T-helper 1 cell treated with Interleukin-12 subunit alpha and Interleukin-12 subunit beta and Interleukin-4 antibody, amounts not matched to agents 30 μg/mL and 1 μg/mL, for 36 hours (primary cell): ENCODE results near the gene MSI2.
A peak's percentile ranks its signal among the peaks of the same experiment; 100 is the strongest.

Experiments
- H3K27ac Mint-ChIP-seq: one replicate; pipeline ENCODE4 v1.8.0; 2021; ENCODE audit warnings: mild to moderate bottlenecking, mixed read lengths
- H3K27me3 Mint-ChIP-seq: one replicate; pipeline ENCODE4 v1.8.0; 2021; ENCODE audit warnings: low read depth, mixed read lengths
- H3K36me3 Mint-ChIP-seq: one replicate; pipeline ENCODE4 v1.8.0; 2021; ENCODE audit warnings: low read depth, mixed read lengths
- H3K4me1 Mint-ChIP-seq: one replicate; pipeline ENCODE4 v1.8.0; 2021; ENCODE audit warnings: low read depth, mixed read lengths
- H3K4me3 Mint-ChIP-seq: one replicate; pipeline ENCODE4 v1.8.0; 2021; ENCODE audit warnings: mild to moderate bottlenecking, moderate library complexity, mixed read lengths
- H3K9me3 Mint-ChIP-seq: one replicate; pipeline ENCODE4 v1.8.0; 2021; ENCODE audit warnings: mixed read lengths

Gene MSI2

DNA sequence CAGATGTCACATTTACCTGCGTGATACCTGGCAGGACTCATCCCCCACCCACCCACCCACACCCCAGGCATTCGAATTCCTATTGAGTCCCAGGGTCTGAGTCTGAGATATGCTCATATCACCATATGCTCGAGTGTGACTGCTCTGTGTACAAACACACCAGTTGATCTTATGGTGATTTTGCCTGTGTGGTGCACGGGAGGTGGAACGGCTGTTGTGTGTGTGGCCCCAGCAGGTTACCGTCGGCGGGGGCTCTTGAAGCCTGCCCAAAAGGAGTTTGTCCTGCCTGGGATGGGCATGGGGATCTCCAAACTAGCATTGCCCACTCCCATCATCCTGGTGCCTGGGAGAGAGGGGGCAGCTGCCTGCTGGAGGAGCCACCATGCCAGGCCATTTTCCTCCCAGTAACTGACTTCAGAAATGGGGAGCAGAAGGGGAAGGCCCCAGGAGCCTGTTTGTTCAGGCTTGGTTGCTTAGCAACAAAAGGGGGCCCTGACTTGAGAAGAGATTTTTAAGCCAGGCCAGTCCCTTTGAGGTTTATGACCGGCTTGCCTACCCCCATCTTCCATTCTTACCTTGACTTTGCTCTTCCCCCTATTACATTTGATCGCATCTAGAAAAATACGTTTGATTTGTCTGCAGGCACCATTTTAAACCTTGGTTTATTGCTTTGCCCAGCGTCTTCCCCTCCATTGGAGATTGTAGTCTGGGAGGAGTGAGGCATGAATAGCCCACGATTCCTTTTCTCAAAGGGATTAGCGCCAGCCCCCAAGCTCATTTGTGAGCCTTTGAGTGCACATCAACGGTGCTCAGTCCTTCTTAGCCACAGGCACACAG is 271.1 kb downstream of the MSI2 start:
- Mint-ChIP-seq H3K27ac (no peak overlapping the region), H3K4me3 (no peak overlapping the region)

DNA sequence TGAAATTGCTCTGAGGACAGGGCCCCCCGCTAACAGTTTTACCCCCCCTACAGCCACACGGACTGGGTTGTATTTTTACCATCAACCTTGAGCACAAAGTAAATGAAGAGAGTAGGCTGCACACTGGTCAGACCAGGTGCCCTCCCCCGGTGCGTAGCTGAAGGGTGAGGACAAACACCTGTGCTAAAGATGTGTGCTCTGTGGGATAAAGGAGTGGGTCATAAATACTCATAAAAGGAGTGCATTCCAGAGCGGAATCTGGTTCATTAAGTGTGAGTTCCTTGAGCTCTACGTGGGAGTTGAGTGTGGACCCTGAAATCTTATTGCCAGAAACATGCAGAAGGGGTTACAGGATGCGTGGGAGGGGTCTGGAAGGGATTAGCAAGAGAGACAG is 271.7 kb downstream of the MSI2 start:
- Mint-ChIP-seq H3K36me3 (peaks cover 13% of the 10 kb centered on the region), H3K4me1 (peaks cover 30% of the 10 kb centered on the region), H3K27me3 (no peaks in the 10 kb centered on the region), H3K4me3 (no peak overlapping the region), H3K27ac (no peak overlapping the region), H3K9me3 (no peaks in the 10 kb centered on the region)

More for the DNA sequence above, 271.1 kb downstream of the MSI2 start:
- Mint-ChIP-seq H3K4me1 (peaks cover 30% of the 10 kb centered on the region), H3K9me3 (no peaks in the 10 kb centered on the region), H3K27me3 (no peaks in the 10 kb centered on the region), H3K36me3 (peaks cover 16% of the 10 kb centered on the region)

DNA sequence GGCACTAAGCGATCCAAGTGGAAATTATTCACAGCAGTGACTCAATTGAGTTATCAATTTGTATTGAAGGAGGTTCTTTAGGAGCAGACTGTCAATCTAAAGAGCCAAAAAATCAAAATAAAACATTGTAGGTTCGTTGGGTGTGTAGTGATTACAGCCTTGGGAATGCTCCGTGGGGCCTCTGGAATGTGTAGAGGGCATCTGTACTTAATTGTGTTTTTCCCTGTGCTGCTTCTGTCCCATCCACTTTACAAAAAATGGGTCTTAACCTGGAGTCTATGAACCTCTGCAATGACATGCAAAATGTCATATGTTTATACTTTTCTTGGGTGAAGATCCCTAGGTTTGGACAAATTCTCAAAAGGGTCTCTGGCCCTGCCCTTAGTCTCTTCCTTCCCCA is 273.7 kb downstream of the MSI2 start:
- Mint-ChIP-seq H3K4me3 (no peak overlapping the region), H3K36me3 (peaks cover 7% of the 10 kb centered on the region), H3K4me1 (peaks cover 15% of the 10 kb centered on the region), H3K9me3 (no peaks in the 10 kb centered on the region), H3K27me3 (no peaks in the 10 kb centered on the region), H3K27ac (no peak overlapping the region)

DNA sequence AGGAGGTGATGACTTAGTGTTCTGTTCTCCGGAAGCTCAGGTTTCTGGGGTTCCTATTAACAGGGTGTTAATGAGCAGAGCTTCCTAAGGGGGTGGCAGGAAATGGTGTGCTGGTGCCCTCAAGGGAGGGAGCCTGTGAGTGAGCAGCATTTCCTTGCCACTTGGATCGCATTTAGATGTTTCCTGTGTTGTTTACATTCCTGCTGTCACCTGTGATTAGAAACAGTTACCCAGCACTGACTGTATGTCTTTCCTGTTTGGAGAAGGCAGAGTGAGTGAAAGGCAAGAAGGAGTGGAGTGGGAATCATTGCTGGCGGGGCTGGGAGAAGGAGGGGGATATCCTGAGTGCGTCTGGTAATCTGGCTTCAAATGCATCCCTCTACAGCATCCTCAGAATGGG is 274.2 kb downstream of the MSI2 start:
- H3K36me3 Mint-ChIP-seq: peaks cover 7% of the 10 kb centered on the region
- H3K27ac Mint-ChIP-seq: peak overlapping the region; percentile 72
- H3K27me3 Mint-ChIP-seq: no peaks in the 10 kb centered on the region
- peaks cover 15% of the 10 kb centered on the region for H3K4me1 Mint-ChIP-seq
- H3K4me3 Mint-ChIP-seq: no peak overlapping the region
- no peaks in the 10 kb centered on the region for H3K9me3 Mint-ChIP-seq

DNA sequence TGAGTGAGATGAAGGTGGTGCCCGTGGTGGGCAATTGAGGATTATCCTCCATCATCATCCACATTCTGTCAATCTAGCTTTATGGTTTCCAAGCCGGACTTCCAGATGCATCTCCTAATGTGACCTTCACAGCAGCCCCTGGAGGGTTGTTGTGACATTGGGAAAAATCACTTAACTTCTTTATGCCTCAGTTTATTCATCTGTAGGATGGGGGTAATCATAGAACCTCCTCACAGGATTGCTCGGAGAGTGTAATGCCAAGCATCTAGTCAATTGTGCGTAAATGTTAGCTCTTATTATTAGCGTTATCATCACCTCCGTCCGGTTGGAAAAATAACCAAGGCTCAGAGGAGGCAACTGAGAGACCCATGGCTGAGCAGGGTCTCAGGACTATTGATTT is 274.8 kb downstream of the MSI2 start:
- Mint-ChIP-seq H3K27ac (no peak overlapping the region), H3K4me3 (no peak overlapping the region), H3K4me1 (peaks cover 18% of the 10 kb centered on the region)

DNA sequence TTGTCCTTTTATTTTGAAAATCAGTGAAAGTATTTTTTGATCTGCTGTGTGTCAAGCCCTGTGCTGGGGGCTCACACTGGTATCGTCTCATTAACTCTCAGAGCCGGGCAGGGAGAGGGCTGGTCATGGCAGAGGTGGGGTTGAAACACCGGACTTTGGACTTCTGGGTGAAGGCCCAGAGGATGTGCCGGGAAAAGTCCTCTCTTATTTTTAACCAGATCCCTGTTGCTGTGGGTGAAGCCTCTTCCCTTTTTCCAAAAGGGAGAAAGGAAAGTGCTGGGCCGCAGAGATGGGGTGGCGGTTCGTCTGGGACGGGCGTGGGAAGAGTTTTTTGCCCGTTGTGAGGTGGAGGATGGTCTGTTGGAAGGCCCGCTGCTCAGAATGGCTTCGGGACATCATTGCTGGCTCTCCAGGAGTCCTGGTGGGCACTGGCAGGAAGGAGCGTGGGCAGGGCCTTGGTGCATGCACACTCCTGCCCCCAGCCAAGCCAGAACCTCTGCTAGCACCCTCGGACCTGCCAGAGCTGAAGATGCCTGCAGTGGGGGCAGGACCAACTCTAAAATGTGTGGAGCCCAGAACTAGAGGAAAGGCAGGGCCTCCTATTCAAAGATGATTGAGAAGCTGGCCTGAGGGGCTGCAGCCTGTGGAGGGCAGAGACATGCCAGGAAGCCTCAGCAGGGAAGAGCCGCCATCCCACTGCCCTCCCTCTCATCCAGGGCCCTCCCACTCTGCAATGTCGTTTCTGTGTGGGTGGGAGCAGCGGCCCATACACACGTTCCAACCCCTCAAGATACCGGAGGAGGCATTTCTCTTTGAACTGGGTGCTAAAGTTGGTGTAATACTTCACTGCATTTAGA is 275.6 kb downstream of the MSI2 start:
- Mint-ChIP-seq H3K9me3 (no peaks in the 10 kb centered on the region), H3K4me3 (no peak overlapping the region), H3K27me3 (no peaks in the 10 kb centered on the region), H3K27ac (no peak overlapping the region), H3K36me3 (peaks cover 7% of the 10 kb centered on the region), H3K4me1 (peaks cover 18% of the 10 kb centered on the region)

More for the DNA sequence above, 274.8 kb downstream of the MSI2 start:
- peaks cover 7% of the 10 kb centered on the region for H3K36me3 Mint-ChIP-seq
- H3K27me3 Mint-ChIP-seq: no peaks in the 10 kb centered on the region
- H3K9me3 Mint-ChIP-seq: no peaks in the 10 kb centered on the region

DNA sequence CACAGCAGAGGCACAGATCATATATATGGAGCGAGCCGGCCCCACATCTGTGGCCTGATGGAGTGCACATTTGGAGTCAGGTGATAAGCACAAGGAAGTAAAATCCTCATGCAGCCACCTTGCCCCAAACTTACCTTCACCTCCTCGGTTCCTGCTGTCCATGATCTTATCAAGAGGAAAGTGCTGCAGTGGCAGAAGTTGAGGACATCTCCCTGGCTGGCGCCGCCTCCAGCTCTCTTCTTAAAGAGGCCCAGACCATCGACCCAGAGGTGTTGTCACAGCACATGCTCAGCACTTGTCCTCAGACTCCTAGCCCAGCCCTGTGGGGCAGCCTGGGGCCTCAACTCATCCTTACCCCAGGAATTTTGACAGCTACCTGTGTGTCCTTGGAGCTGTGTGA is 276.2 kb downstream of the MSI2 start:
- H3K27me3 Mint-ChIP-seq: no peaks in the 10 kb centered on the region
- H3K9me3 Mint-ChIP-seq: no peaks in the 10 kb centered on the region
- H3K36me3 Mint-ChIP-seq: peaks cover 7% of the 10 kb centered on the region
- peaks cover 21% of the 10 kb centered on the region for H3K4me1 Mint-ChIP-seq
- H3K27ac Mint-ChIP-seq: no peak overlapping the region
- no peak overlapping the region for H3K4me3 Mint-ChIP-seq

DNA sequence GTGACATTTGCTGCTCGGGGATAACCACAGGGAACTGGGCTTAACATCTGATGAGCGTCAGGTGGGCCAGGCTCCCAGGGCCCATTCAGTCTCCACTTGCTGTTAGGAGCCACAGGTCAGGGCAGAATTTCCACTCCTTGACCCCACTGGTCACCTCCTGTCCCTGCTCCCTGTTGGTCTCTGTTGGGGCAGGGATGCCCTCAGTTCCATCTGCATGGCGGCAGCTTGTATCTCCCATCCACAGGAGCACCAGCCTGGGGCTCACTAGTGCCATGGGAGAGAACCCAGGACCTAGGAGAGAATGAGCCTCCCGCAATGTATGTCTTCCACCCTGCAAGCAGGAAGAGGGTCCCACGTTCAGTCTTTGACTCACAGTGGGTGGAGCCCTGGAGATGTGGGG is 276.6 kb downstream of the MSI2 start:
- Mint-ChIP-seq H3K9me3 (no peaks in the 10 kb centered on the region), H3K36me3 (peaks cover 7% of the 10 kb centered on the region), H3K27me3 (no peaks in the 10 kb centered on the region), H3K27ac (no peak overlapping the region), H3K4me1 (peaks cover 25% of the 10 kb centered on the region), H3K4me3 (no peak overlapping the region)

DNA sequence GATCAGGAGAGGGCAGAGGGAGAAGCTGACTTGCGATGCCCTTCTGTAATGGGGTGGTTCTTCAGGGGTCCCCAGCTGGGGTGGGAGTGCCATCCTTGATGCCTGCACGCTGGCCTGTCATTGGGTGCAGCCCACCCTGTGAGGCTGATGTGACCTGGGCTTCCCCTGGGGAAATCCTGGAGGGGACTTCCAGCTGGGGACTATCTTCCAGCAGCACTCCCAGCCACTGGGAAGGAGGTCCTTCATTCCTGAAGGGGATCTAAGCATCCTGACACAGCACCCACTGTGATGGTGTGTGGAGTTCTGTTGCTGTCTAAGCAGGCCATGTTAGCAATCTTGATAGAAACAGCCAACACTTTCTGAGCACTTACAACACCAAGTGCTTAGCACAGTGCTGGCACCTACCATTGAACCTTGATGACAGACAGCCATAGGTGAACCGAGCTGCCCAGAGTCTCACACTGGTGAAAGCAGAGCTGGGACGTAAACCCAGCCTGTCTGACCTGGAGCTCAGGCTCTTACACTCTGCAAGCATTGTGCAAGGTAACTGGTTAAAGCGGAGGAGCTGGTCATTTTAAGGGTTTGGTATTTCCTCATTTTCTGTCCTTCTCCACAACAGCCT is 277.5 kb downstream of the MSI2 start:
- peaks cover 7% of the 10 kb centered on the region for H3K36me3 Mint-ChIP-seq
- no peak overlapping the region for H3K27ac Mint-ChIP-seq
- peaks cover 32% of the 10 kb centered on the region for H3K4me1 Mint-ChIP-seq
- H3K4me3 Mint-ChIP-seq: no peak overlapping the region
- no peaks in the 10 kb centered on the region for H3K27me3 Mint-ChIP-seq
- H3K9me3 Mint-ChIP-seq: no peaks in the 10 kb centered on the region

DNA sequence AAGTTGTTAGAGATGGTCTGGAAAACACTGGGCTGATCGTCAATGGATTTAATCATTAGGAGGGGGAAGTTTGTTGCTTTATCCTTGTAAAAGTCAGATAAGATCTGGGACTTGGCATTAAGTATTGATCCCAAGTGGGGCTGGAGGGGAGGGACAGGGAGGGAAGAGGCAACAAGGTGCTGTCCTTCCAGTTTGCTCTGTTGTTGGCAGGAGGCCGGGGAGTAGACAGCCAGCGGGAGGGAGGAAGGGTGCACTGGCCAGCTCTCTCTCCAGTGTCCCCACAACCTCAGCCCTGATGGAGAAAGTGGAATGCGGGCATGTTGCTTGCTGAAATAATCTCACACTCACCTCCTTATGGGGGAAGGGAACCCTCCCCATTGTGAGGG is 278.5 kb downstream of the MSI2 start:
- H3K4me3 Mint-ChIP-seq: no peak overlapping the region
- H3K4me1 Mint-ChIP-seq: peaks cover 30% of the 10 kb centered on the region
- H3K27ac Mint-ChIP-seq: no peak overlapping the region
- H3K9me3 Mint-ChIP-seq: no peaks in the 10 kb centered on the region
- H3K27me3 Mint-ChIP-seq: no peaks in the 10 kb centered on the region
- peaks cover 6% of the 10 kb centered on the region for H3K36me3 Mint-ChIP-seq

DNA sequence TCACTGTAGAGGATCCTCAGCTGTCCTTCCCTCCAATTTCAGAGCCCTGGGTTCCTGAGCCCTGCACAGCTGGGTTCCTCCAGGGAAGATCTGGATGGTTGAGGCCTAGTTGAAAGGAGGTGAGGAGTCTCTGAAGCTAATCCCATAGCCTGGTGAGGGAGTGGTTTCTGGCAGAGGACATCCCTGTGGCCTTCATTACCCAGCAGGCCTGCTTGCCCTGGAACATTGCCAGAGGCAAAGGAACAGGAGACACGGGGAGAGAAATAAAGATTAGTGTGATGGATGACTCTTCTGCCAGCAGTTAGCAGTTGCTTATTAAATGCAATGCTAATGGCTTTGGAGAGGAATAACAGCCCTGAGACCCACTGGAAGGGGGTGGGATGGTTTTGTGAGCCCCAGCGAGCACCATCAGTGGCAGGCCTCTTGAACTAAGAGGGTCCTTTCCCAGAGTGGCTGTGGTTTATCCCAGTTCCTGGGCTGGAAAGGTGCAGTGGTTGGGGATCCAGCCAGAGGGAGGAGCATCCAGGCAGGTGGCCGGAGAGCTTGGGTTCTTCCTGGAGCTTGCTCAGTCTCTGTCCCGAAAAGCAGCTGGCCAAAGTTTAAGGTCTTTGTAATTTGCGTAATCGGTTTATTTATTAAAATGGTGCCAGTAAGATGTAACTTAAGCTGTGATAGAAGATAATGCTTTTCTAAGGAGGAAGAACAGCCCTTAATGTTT is 279.1 kb downstream of the MSI2 start:
- Mint-ChIP-seq H3K4me1 (peaks cover 24% of the 10 kb centered on the region), H3K4me3 (no peak overlapping the region), H3K27me3 (no peaks in the 10 kb centered on the region), H3K27ac (no peak overlapping the region), H3K36me3 (peaks cover 6% of the 10 kb centered on the region), H3K9me3 (no peaks in the 10 kb centered on the region)

DNA sequence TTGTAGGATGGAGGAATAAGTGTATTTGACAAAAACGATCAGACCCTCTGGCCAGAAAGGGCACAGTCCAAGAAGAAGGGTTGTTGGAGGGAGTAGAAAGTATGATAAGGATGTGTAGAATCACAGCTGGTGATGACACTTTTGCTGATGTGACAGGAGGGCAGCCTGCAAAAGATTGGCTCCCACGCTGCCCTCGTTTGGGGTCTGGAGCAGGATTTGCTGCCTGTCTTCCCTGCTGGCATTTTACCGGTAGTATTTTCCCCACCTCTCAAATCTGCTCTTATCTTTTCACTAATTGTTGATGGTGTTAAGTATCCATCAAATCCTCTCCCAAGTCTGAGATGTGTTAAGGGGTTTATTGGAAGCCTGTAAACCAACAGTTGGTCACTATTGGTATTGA is 280.0 kb downstream of the MSI2 start:
- Mint-ChIP-seq H3K27ac (no peak overlapping the region), H3K27me3 (no peaks in the 10 kb centered on the region), H3K36me3 (peaks cover 3% of the 10 kb centered on the region), H3K9me3 (no peaks in the 10 kb centered on the region), H3K4me3 (no peak overlapping the region), H3K4me1 (peaks cover 21% of the 10 kb centered on the region)

DNA sequence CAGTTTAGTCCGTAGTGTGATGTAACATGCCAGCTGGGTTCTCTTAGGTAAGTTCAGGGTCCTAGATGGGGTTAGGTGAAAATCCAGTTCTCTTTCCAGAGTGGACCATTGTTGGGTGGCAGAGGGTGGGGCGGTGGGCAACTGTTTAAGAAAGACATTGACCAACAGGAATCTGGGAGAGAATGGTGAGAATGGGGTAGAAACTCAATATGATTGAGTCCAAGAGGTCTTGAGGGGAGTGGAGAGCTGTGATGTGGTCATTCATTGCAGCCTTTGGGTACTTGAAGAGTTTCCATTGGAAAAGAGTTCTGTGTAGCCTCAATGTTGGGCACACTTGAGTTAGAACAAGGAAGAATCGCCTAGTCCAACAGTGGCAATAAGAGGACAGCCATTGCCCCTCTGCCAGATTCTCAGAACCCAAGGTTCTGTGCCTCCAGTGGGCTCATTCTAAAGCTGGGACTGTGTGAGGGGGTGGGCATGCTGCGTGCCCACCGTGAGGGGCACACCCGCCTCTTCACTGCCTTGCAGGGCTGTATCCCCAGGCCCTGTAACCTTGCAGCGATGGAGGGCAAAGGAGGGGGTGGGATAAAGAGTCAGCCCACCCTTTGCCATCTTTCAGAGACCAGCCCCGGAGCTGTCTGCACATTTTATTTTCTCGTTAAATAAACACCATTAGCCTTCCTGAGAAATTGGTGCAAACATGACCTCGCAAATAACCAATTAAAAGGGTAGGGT is 280.6 kb downstream of the MSI2 start:
- H3K4me3 Mint-ChIP-seq: peak overlapping the region; percentile 28
- H3K27ac Mint-ChIP-seq: no peak overlapping the region
- no peaks in the 10 kb centered on the region for H3K9me3 Mint-ChIP-seq
- H3K36me3 Mint-ChIP-seq: peaks cover 3% of the 10 kb centered on the region
- no peaks in the 10 kb centered on the region for H3K27me3 Mint-ChIP-seq
- peaks cover 21% of the 10 kb centered on the region for H3K4me1 Mint-ChIP-seq
